Fibroblast of peridontal ligament (primary cell): ENCODE measurements around the gene CPNE7.
A peak's percentile ranks its signal among the peaks of the same experiment; 100 is the strongest.

Source experiments
- DNase-seq: peaks from one replicate; pipeline ENCODE4 v3.0.0-alpha.2; 2010; ENCODE audit errors: extremely low read depth

Gene CPNE7

GRCh38 chr16:89549007-89549700, 26.4 kb upstream of the CPNE7 start:
- DNase-seq, result no peak

GRCh38 chr16:89550421-89551007, 25.0 kb upstream of the CPNE7 start:
- DNase-seq, result no peak

GRCh38 chr16:89552329-89552728, 23.2 kb upstream of the CPNE7 start:
- DNase-seq, result no peak

GRCh38 chr16:89552913-89553312, 22.6 kb upstream of the CPNE7 start:
- DNase-seq, result no peak

- DNase-seq, result no peak
Observed at GRCh38 chr16:89553733-89554132, 21.8 kb upstream of the CPNE7 start.

- no peak for DNase-seq
Observed at GRCh38 chr16:89554343-89554742, 21.2 kb upstream of the CPNE7 start.

DNA sequence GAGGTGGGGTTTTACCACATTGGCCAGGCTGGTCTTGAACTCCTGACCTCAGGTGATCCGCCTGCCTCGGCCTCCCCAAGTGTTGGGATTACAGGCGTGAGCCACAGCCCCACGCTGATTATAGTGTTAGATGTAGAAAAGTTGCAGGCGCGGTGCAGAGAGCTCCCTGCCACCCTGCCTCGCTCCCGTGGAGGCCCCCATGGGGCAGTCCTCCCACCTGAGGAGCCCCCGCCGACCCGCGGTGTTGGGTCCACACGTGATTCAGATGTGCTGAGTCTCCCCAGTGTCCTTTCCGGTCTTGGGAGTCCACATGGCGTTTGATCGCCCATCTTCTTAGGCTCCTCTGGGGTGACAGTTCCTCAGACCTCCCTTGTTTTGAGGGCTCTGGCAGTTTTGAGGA, 20.3 kb upstream of the CPNE7 start:
- no peak for DNase-seq

DNA sequence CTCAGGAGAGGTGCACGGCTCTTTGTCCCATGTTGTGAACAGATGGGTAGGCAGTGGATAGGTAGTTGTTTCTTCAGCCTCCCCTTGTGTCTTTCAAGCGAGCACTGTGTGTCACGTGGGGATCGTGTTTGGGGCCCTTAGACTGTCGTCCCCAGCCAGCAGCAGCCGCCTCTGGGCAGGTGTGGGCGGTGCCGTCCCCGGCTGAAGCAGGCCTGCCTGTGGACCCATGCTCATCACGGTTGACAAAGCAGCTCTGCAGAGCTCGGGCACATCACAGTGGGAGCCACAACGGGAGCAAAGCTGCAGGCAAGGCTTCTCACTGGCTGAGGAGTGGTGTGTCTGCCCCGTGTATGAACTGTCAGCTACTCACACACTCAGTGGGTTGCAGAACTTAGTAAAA, 19.8 kb upstream of the CPNE7 start:
- no peak for DNase-seq

- DNase-seq, result peak; percentile 60
Observed at GRCh38 chr16:89556750-89557689, 18.5 kb upstream of the CPNE7 start.

GRCh38 chr16:89557690-89558490, 17.7 kb upstream of the CPNE7 start:
- no peak for DNase-seq

DNA sequence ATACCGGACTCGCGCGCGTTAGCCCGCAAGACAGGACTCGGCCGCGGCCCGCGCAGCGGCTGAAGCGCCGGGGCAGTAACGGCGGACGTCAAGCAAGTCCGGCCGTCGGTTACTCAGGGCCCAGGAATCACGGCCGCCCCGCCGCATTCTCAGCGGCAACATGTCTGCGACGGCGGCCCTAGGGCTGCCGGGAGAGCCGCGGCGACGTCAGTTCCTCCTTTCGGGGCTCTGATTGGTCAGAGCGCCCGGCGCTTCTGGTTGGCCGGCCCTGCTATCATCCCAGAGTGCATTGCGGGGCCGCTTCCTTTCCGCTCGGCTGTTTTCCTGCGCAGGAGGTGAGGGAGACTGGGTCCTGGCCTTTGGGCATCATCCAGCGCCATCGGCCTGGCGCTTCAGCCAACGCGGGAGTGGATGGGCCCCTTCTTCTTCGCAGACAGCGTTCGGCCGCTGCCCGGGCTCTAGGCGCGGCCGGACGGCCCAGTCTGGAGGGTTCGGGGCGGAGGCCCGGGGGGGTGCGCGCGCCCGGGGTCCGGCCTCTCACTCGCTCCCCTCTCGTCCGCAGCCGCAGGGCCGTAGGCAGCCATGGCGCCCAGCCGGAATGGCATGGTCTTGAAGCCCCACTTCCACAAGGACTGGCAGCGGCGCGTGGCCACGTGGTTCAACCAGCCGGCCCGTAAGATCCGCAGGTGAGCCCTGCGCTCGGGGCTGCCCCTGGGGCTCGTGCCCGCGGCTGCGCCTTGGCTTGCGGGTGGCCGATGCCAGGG, 15.0 kb upstream of the CPNE7 start, which contains the start of gene RPL13:
RPL13 (plus strand) TSS at position 305 of the 764 bp plus-strand sequence; CDS start at position 583, 278 bp downstream.
- peak; percentile 93 for DNase-seq

GRCh38 chr16:89561142-89561883, 14.2 kb upstream of the CPNE7 start:
- no peak for DNase-seq

GRCh38 chr16:89561884-89562599, 13.5 kb upstream of the CPNE7 start:
- no peak for DNase-seq

GRCh38 chr16:89562939-89563338, 12.6 kb upstream of the CPNE7 start:
- DNase-seq, result no peak

DNA sequence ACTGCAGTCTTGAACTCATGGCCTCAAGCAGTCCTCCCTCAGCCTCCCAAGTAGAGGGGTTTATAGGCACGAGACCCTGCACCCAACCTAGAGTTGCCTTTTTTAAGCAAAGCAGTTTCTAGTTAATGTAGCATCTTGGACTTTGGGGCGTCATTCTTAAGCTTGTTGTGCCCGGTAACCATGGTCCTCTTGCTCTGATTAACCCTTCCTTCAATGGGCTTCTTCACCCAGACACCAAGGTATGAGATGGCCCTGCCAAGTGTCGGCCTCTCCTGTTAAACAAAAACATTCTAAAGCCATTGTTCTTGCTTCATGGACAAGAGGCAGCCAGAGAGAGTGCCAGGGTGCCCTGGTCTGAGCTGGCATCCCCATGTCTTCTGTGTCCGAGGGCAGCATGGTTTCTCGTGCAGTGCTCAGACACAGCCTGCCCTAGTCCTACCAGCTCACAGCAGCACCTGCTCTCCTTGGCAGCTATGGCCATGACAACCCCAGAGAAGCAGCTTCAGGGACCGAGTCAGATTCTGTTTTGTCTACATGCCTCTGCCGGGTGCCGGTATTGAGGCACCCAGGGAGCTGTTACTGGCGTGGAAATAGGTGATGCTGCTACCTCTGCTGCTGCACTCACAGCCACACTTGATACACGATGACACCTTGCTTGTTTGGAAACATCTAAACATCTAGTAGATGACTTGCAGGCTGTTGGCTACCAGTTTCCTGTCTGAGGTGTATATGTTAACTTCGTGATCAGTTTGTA, 11.7 kb upstream of the CPNE7 start:
- DNase-seq, result no peak

DNA sequence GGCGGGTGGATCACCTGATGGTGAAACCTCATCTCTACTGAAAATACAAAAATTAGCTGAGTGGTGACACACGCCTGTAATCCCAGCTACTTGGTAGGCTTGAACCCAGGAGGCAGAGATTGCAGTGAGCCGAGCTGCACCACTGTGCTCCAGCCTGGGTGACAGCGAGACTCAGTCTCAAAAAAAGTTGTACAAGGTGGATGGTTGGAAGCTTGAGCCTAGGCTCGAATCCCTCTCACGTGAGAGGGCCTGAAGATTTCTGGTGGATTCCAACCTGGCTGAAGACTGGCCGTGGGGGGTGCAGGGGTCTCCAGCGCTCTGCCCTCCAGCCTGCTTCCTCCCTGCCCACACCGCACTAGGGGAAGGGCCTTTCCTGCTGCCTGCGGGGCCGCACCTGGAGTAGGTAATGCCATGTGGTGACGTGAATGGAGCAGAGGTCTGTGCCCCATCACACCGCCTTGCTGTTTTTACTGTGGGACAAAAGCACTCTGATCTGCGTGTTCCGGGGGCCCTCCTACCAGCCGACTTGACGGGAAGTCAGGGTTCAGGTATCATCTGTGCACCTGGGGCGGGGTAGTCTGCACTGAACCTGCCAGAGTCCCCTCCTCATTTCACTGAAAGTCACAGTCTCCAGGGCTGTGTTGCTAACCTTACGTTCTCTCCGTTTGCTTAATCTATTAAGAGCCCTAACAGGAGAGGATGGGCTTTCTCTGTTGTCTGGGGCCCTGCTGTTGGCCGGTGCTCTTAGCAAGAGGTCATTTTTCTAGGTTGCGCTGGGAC, 10.9 kb upstream of the CPNE7 start:
- DNase-seq, result no peak

DNA sequence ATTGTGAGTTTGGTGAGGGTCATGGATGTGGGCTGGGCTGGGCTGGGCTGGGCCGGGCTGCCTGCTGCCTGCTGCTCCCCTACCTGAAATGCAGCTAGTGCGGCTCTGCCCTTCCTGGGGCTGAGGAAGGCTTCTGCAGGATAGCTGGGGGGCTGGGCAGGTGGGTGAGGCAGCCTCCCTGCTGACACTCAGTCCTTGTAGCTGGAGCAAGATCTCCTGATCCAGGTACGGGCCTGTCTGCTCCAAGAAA, 10.4 kb upstream of the CPNE7 start:
- no peak for DNase-seq
